Parathyroid adenoma (tissue), 2 donors: ENCODE results near the gene KAZN.

Experiments
- H2AFZ ChIP-seq: fragments of 300-600 bp; sonication (generic); one replicate; pipeline ENCODE4 v1.7.0; 2017; ENCODE audit warnings: antibody characterized with exemption, mild to moderate bottlenecking
- H3K27ac ChIP-seq: fragments of 300-600 bp; sonication (generic); one replicate; pipeline ENCODE4 v1.7.0; 2017
- H3K27me3 ChIP-seq: fragments of 300-600 bp; sonication (generic); one replicate; pipeline ENCODE4 v1.7.0; 2017; ENCODE audit warnings: low read length; ENCODE audit not compliant: control insufficient read depth, insufficient read depth
- H3K36me3 ChIP-seq: fragments of 300-600 bp; sonication (generic); one replicate; pipeline ENCODE4 v1.7.0; 2017; ENCODE audit warnings: low read length; ENCODE audit not compliant: control insufficient read depth, insufficient read depth
- H3K4me1 ChIP-seq: fragments of 300-600 bp; sonication (generic); one replicate; pipeline ENCODE4 v1.7.0; 2017; ENCODE audit warnings: control low read depth
- H3K4me2 ChIP-seq: fragments of 300-600 bp; sonication (generic); one replicate; pipeline ENCODE4 v1.7.0; 2017; ENCODE audit warnings: low read length
- H3K4me3 ChIP-seq: fragments of 300-600 bp; sonication (generic); one replicate; pipeline ENCODE4 v1.7.0; 2017; ENCODE audit warnings: low read depth, low read length
- H3K79me2 ChIP-seq: fragments of 300-600 bp; sonication (generic); one replicate; pipeline ENCODE4 v1.7.0; 2017; ENCODE audit warnings: control low read depth
- H3K9ac ChIP-seq: fragments of 300-600 bp; sonication (generic); one replicate; pipeline ENCODE4 v1.7.0; 2017; ENCODE audit warnings: mild to moderate bottlenecking
- H3K9me3 ChIP-seq: fragments of 300-600 bp; sonication (generic); one replicate; pipeline ENCODE4 v1.7.0; 2017; ENCODE audit warnings: low read length; ENCODE audit not compliant: control insufficient read depth
- TF ChIP-seq, protein P1 (sequence below): fragments of 300-600 bp; sonication (generic); IDR thresholded peaks from one replicate; pipeline ENCODE4 v1.7.0; 2017; ENCODE audit warnings: antibody characterized with exemption, mild to moderate bottlenecking
- donor health status: primary hyperparathyroidism.

The KAZN gene

DNA sequence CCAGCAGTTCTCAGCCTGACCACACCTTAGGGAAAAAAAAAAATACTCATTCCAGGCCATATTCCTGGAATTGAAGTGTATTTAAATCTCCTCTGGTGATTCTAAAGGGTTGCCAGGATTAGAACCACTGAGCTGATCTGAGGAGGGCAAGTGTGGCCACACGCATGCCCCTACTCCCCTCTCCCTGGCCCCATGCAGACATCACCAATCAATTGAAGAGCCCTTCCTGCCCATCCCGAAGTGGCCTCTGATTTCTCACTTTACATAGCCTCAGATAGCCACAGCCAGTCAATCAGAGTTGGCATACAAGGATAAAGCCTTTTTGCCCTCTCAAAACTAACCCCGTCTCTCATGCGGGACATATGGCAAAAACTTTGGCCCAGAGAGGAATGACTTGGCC lies 470.5 kb downstream of the KAZN start:
- Histone ChIP-seq H3K9me3 (no peaks in the 10 kb centered on the region), H3K4me1 (no peaks in the 10 kb centered on the region), H3K4me3 (no peak overlapping the region), H3K79me2 (no peaks in the 10 kb centered on the region), H3K27ac (no peak overlapping the region), H2AFZ (no peak overlapping the region), H3K9ac (no peak overlapping the region), H3K4me2 (no peak overlapping the region), H3K36me3 (no peaks in the 10 kb centered on the region), H3K27me3 (no peaks in the 10 kb centered on the region)
- TF ChIP-seq, protein P1, sequence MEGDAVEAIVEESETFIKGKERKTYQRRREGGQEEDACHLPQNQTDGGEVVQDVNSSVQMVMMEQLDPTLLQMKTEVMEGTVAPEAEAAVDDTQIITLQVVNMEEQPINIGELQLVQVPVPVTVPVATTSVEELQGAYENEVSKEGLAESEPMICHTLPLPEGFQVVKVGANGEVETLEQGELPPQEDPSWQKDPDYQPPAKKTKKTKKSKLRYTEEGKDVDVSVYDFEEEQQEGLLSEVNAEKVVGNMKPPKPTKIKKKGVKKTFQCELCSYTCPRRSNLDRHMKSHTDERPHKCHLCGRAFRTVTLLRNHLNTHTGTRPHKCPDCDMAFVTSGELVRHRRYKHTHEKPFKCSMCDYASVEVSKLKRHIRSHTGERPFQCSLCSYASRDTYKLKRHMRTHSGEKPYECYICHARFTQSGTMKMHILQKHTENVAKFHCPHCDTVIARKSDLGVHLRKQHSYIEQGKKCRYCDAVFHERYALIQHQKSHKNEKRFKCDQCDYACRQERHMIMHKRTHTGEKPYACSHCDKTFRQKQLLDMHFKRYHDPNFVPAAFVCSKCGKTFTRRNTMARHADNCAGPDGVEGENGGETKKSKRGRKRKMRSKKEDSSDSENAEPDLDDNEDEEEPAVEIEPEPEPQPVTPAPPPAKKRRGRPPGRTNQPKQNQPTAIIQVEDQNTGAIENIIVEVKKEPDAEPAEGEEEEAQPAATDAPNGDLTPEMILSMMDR = no peak

DNA sequence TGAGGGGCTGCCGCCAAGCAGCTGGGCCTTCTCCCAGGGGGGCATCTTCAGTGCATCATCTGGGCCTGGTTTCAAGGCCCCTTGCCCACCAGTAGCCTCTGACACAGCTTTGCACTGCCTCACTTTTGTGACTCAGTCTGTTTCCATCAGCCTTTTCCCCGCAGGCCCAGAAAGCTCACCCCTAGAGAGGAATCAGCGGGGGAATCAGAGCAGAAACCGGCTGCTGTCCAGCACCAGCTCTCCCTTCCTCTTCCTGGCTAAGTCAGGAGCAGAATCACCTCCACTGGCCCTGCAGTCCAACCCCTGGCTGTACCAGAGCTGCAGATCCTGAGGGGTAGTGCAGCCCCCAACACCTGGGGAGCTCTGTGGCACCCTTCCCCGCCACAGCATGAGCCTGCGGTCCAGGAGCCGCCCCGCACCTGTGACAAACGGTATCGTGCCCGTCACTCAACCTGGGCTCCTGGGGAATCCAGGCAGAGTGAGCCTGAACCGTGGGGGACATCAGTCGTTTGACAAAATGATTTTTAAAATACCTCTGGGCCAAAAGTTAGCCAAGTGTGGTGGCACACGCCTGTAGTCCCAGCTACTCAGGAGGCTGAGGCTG lies 471.8 kb downstream of the KAZN start:
- no peak overlapping the region for H3K9ac ChIP-seq
- H3K27me3 ChIP-seq = no peaks in the 10 kb centered on the region
- H3K79me2 ChIP-seq = no peaks in the 10 kb centered on the region
- H2AFZ ChIP-seq = no peak overlapping the region
- H3K4me3 ChIP-seq = no peak overlapping the region
- H3K36me3 ChIP-seq = no peaks in the 10 kb centered on the region
- no peaks in the 10 kb centered on the region for H3K9me3 ChIP-seq
- no peaks in the 10 kb centered on the region for H3K4me1 ChIP-seq
- TF ChIP-seq, protein P1 = no peak
- H3K4me2 ChIP-seq = no peak overlapping the region
- H3K27ac ChIP-seq = no peak overlapping the region

DNA sequence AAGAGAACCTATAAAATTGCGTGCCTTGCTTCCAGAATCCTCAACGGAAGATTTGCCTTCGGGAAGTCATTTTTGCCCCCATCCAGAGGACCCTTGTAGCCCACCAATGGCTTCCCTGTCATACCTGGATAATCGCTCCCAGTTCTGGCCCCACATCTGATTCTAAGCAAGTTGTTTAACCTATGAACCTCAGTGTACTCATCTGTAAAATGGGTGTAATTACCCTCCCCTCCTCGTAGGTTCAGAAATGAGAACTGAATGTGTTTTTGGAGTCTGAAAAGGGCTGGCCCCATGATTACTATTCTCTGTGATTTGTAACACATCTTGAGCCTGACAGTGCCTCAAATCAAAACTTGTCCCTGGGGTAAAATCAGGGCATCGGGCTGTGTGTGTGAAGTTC lies 473.5 kb downstream of the KAZN start:
- H3K9me3 ChIP-seq = no peaks in the 10 kb centered on the region
- no peaks in the 10 kb centered on the region for H3K27me3 ChIP-seq
- TF ChIP-seq, protein P1 = no peak
- no peaks in the 10 kb centered on the region for H3K79me2 ChIP-seq
- no peak overlapping the region for H3K4me2 ChIP-seq
- H3K27ac ChIP-seq = no peak overlapping the region
- H3K9ac ChIP-seq = no peak overlapping the region
- no peak overlapping the region for H3K4me3 ChIP-seq
- no peaks in the 10 kb centered on the region for H3K36me3 ChIP-seq
- no peak overlapping the region for H2AFZ ChIP-seq
- H3K4me1 ChIP-seq = no peaks in the 10 kb centered on the region

DNA sequence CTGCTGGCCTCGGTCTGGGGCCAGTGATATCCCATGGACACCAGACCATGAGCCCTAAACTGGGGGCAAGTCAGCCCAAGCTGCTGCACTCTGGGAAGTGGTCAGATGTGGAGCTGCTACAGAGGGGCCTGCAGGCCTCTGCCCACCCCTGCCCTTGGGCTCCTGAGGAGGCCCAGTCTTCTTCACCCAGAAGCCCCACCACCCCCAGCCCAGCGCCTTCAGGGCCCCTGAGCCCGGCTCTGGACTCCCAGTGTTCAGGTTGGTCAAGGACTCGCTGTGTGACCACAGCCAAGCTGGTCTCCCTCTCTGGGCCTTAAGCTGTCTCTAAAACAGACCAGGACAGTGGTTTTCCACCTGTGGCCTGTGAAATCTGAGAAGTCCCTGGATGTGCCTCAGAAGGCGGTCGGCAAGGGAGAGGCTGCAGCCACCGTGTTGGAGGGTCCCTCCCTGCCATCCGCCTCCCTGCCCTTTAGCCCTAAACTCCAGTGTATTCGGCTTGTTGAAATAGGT lies 475.4 kb downstream of the KAZN start:
- H3K36me3 ChIP-seq = no peaks in the 10 kb centered on the region
- no peak overlapping the region for H3K4me2 ChIP-seq
- H2AFZ ChIP-seq = no peak overlapping the region
- H3K9ac ChIP-seq = no peak overlapping the region
- no peaks in the 10 kb centered on the region for H3K9me3 ChIP-seq
- no peak overlapping the region for H3K27ac ChIP-seq
- H3K79me2 ChIP-seq = no peaks in the 10 kb centered on the region
- no peaks in the 10 kb centered on the region for H3K27me3 ChIP-seq
- TF ChIP-seq, protein P1 = no peak
- H3K4me3 ChIP-seq = no peak overlapping the region
- H3K4me1 ChIP-seq = no peaks in the 10 kb centered on the region

DNA sequence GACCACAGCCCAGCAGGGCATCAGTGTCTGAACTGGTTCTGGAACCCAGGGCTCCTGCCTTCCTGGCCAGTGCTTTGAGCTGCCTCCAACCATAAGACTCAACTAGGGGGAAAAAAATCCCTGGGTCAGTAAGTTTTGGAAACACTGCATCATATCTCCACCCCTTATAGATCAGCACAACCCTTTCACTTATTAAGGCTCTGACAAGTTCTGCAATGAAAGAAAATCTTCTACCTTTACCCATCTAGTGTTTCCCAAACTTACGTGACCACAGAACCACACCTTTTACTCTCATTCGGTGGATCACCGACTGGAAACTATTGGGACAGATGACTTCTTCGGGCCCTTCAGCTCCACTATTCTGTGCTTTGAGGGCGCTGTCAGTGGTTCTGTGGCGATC lies 476.7 kb downstream of the KAZN start:
- Histone ChIP-seq H3K4me2 (no peak overlapping the region), H2AFZ (no peak overlapping the region), H3K27ac (no peak overlapping the region), H3K9me3 (no peaks in the 10 kb centered on the region), H3K27me3 (no peaks in the 10 kb centered on the region), H3K4me3 (no peak overlapping the region), H3K4me1 (no peaks in the 10 kb centered on the region), H3K9ac (no peak overlapping the region), H3K79me2 (no peaks in the 10 kb centered on the region), H3K36me3 (no peaks in the 10 kb centered on the region)
- TF ChIP-seq, protein P1 = no peak
